SU-DHL-6 (cell line): Measurements from ENCODE around the gene TET3.

Source experiments
- EZH2phosphoT487 ChIP-seq: fragments of 200-600 bp; sonication (generic), shearing (Covaris generic); conservative IDR thresholded peaks from 2 replicates; pipeline ENCODE4 v1.6.1; 2018; ENCODE audit warnings: mild to moderate bottlenecking, antibody characterized with exemption, low read length, moderate library complexity, mixed read lengths
- TF ChIP-seq, protein P1 (sequence below): fragments of 200-600 bp; sonication (generic); IDR thresholded peaks from one replicate; pipeline ENCODE4 v1.5.1; 2017; ENCODE audit warnings: antibody characterized with exemption, mild to moderate bottlenecking, low read length, moderate library complexity; ENCODE audit not compliant: insufficient read depth, poor library complexity, severe bottlenecking

DNA sequence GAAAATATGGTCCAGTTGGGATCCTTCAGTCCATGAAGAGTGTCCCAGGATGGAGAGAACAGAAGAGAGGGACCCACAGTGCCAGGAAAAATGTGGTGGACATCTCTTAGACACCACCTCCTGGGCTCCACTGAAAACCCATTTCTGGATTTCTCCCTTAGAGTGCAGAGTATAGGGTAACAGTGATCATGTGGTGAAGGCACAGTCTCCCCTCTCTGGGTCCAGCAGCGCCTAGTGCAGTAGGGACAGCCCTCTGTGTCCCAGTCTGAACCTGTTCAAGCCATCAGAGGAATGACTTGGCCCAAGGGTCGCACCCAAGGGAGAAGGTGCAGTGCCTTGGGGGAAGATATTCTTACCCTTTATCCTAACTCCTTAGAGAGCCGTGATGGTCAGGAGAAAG lies 30.1 kb downstream of the TET3 start:
- TF ChIP-seq, protein P1, sequence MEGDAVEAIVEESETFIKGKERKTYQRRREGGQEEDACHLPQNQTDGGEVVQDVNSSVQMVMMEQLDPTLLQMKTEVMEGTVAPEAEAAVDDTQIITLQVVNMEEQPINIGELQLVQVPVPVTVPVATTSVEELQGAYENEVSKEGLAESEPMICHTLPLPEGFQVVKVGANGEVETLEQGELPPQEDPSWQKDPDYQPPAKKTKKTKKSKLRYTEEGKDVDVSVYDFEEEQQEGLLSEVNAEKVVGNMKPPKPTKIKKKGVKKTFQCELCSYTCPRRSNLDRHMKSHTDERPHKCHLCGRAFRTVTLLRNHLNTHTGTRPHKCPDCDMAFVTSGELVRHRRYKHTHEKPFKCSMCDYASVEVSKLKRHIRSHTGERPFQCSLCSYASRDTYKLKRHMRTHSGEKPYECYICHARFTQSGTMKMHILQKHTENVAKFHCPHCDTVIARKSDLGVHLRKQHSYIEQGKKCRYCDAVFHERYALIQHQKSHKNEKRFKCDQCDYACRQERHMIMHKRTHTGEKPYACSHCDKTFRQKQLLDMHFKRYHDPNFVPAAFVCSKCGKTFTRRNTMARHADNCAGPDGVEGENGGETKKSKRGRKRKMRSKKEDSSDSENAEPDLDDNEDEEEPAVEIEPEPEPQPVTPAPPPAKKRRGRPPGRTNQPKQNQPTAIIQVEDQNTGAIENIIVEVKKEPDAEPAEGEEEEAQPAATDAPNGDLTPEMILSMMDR = no peak
- no peak for TF ChIP-seq EZH2phosphoT487
